Neural cell (in vitro differentiated cells): ENCODE measurements around the gene ADGRD1.

Experiments
- CTCF ChIP-seq: fragments of 450-650 bp; IDR thresholded peaks from 2 replicates; pipeline ENCODE4 v1.5.1; 2014; ENCODE audit warnings: antibody characterized with exemption, mild to moderate bottlenecking, moderate library complexity; ENCODE audit not compliant: poor library complexity, severe bottlenecking
- EP300 ChIP-seq: fragments of 450-650 bp; conservative IDR thresholded peaks from 2 replicates; pipeline ENCODE4 v1.6.1; 2014; ENCODE audit warnings: antibody characterized with exemption, mild to moderate bottlenecking, moderate library complexity; ENCODE audit not compliant: poor library complexity, severe bottlenecking

GRCh38 chr12:131025234-131025633 lies 71.5 kb downstream of the ADGRD1 start:
- TF ChIP-seq CTCF = no peak
- TF ChIP-seq EP300 = no peak
